ENCODE results near the gene C3orf22.

C3orf22 gene

GRCh38 chr3:126501054-126501453 lies 57.7 kb downstream of the C3orf22 start:
- Mint-ChIP-seq H3K27ac (peak overlapping the region in 1 of 2 donors; percentile 7), H3K4me1 (ENCODE audit: low read depth in 2 of 2) (no peaks in the 10 kb centered on the region), H3K4me3 (no peak overlapping the region), H3K36me3 (ENCODE audit: insufficient read depth) (no peaks in the 10 kb centered on the region), H3K9me3 (no peaks in the 10 kb centered on the region), H3K27me3 (peaks cover 8 to 22% of the 10 kb centered on the region in 2 donors)
- DNase-seq (no peak), ATAC-seq (replicated peaks) (no peak)

GRCh38 chr3:126500016-126500415 lies 58.7 kb downstream of the C3orf22 start:
- Mint-ChIP-seq H3K27me3 (peaks cover 2 to 17% of the 10 kb centered on the region in 2 donors), H3K9me3 (no peaks in the 10 kb centered on the region), H3K36me3 (ENCODE audit: insufficient read depth) (no peaks in the 10 kb centered on the region), H3K4me1 (ENCODE audit: low read depth in 2 of 2) (no peaks in the 10 kb centered on the region), H3K27ac (no peak overlapping the region), H3K4me3 (no peak overlapping the region)
- no peak for ATAC-seq (replicated peaks)
- no peak for DNase-seq
